Stimulated activated CD8-positive, alpha-beta memory T cell treated with anti-CD3 and anti-CD28 coated beads, Interleukin-12 subunit alpha, Interleukin-12 subunit beta, amount 100 ng/mL, for 4 hours (primary cell): ENCODE results near the gene PIAS1.
"Not testable (repeated sequence)": the region's sequence is repeated elsewhere in the genome, so short reads cannot be mapped to it uniquely, and the experiment has no call there.

ENCODE experiments used
- DNase-seq: peaks from one replicate; pipeline ENCODE4 v3.0.0-alpha.2; 2020; ENCODE audit warnings: low read depth

The PIAS1 gene

DNA sequence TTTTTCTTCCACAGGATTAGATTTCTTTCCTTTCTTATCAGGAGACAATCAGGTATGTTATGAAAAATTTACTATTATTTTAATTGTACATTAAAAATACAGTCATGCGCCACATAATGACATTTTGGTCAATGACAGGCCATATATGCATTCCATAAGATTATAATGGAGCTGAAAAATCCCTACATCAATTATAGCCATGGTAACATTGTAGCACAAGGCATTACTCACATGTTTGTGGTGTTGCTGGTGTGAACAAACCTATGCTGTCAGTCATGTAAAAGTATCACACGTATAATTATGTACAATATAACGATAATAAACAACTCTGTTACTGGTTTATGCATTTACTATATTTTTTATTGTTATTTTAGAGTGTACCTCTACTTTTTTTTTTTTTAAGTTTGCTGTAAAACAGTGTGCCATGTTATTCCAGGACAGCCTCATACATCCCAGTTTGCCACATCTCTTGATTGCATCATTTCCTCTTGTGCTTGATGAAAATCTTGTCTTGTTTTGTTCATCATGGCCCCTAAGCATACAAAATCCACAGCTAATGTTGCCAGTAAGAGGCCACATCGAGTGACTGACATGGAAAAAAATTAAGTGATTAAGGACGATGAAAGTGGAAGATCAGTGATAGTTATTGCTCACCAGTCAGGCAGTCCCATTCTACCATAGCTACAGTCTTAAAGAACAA, 129.7 kb downstream of the PIAS1 start:
- no peak for DNase-seq

- no peak for DNase-seq
These were observed 130.7 kb downstream of the PIAS1 start for GRCh38 chr15:68184616-68185480.

GRCh38 chr15:68186671-68187397, 132.7 kb downstream of the PIAS1 start:
- DNase-seq, result no peak

DNA sequence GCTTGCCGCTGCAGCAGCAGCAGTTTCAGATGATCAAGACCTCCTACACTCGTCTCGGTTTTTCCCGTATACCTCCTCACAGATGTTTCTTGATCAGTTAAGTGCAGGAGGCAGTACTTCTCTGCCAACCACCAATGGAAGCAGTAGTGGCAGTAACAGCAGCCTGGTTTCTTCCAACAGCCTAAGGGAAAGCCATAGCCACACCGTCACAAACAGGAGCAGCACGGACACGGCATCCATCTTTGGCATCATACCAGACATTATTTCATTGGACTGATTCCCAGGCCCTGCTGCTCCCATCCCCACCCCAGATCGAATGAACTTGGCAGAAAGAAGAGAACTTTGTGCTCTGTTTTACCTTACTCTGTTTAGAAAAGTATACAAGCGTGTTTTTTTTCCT, 133.4 kb downstream of the PIAS1 start:
- no peak for DNase-seq

DNA sequence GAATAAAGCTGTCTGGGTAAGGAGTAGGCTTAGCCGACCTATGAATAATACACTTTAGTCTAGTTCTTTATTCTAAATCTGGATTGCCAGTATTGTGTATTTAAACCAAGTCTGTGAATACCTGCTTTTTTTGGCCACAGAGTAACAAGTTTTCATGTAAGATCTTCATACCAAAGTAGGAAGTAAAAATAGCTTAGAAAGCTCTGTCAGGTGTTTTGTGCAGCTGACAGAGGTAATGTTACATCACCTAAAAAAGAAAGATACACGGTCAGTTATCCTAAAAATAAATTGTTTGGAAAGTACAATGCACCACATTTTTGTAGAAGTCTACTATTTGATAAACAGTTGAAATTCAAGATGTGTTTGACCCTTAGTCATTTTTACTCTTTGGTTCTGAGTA, 134.5 kb downstream of the PIAS1 start:
- DNase-seq, result no peak

GRCh38 chr15:68190048-68190447, 135.9 kb downstream of the PIAS1 start:
- no peak for DNase-seq

DNA sequence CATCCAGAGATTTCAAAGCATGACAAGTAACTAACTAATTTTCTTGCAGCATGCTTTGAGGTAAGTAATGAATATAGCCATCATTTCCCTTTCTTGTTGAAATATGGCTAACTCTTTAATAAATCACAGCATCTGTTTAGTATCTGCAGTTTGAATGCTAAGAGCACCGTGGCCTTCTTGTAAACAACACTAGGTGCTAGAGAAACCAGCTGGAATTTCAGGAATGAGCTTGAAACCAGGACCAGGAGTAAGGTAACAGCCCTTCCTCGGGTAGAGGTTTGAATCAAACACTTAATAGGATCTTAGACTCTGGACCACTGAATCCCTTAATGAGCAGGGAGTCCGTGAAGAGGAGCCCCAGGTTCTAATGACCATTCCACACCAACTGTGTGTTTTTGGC, 137.4 kb downstream of the PIAS1 start:
- DNase-seq, result no peak

- no peak for DNase-seq
These were observed 138.0 kb downstream of the PIAS1 start for GRCh38 chr15:68192117-68192516.

- DNase-seq, result no peak
These were observed 138.8 kb downstream of the PIAS1 start for GRCh38 chr15:68192804-68193486.

GRCh38 chr15:68195336-68196112, 141.4 kb downstream of the PIAS1 start:
- DNase-seq, result no peak

GRCh38 chr15:68196445-68197169, 142.5 kb downstream of the PIAS1 start:
- DNase-seq, result no peak

DNA sequence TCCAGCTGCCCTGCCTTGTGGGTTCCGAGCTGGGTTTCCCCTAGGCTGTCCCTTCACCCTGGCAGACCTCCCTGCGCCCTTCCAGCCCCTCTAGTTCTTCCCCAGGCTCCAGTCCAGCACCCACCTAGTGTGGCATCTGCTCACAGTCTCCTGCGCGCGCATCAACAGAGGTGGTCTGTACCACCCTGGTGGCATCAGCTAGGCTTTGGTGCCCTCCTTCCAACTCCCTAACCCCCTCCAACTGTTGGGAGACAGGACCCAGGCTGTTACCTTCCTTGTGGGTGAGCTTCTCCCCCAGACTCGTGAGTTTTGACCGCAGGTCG, 143.0 kb downstream of the PIAS1 start:
- no peak for DNase-seq

- DNase-seq, result no peak
These were observed 143.7 kb downstream of the PIAS1 start for GRCh38 chr15:68197661-68198437.

DNA sequence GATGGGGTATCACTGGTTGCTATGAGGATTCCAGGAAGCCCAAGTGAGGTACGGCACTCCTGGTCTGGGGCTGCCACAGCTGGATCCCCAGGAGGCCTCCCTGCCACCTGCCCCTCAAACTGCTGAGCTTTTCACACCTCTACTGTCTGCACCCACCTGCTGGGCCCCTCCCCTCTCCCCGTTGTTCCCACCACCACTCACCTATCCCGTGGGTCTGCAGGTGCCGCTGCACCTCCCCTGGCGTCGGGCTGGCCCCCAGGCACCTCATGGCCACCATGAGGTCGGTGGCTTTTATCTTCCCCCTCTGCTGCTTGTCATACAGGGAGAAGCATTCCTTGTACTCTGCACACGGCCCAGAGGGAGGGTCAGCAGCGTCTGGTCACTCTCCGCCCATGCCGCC, 145.2 kb downstream of the PIAS1 start:
- no peak for DNase-seq

- no peak for DNase-seq
These were observed 146.1 kb downstream of the PIAS1 start for GRCh38 chr15:68200016-68200861.

- no peak for DNase-seq
These were observed 147.2 kb downstream of the PIAS1 start for GRCh38 chr15:68201153-68201878.

DNA sequence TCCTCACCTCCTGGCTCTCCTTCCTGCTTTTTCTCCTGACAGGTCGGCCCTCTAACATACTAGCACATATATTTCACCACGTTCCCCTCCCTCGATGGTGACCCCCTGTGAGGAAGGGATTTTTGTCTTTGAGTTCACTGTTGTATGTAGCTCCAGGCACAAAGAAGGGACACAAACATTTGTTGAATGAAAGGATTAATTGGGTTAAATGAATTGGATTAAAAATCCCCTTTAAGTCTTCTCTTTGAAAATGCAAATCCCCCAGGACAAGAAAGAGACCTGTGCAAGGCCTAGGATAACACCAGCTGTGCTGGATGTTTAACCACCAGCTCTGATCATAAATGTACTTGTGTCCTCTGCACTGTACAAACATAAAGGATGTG, 147.8 kb downstream of the PIAS1 start:
- DNase-seq, result no peak

GRCh38 chr15:68202994-68203393, 148.9 kb downstream of the PIAS1 start:
- not testable (repeated sequence) for DNase-seq
